Measurements from ENCODE around the gene NOX1.

- TF ChIP-seq CTCF (IDR thresholded peaks at IDR 0.05; ENCODE audit: low read depth, low read length) (no peak), EZH2phosphoT487 (IDR thresholded peaks at IDR 0.05; ENCODE audit: low read depth) (no peak)
Measured at GRCh38 chrX:100830143-100830542, 44.0 kb downstream of the NOX1 start.

Measured in OCI-LY3 (cell line).